Posterior cingulate gyrus (tissue), 11 donors: ENCODE measurements around the gene SLC41A2.
"Not testable (repeated sequence)": the region's sequence is repeated elsewhere in the genome, so short reads cannot be mapped to it uniquely, and the experiment has no call there.

ENCODE experiments used
- DNase-seq, 10 donors: peaks; one replicate each; pipeline versions ENCODE4 v3.0.0 to v3.0.0-alpha.2; 2020 to 2021; ENCODE audit warnings: mixed read lengths in 3 of 10
- intact Hi-C: fragments of 100-400 bp; cut with DNase I; formaldehyde crosslinking; loops from one replicate; pipeline ENCODE4 v1.15.1; 2023

SLC41A2 gene

GRCh38 chr12:104958001-104958804 is at the start of gene SLC41A2:
Gene SLC41A2 (minus strand): TSS chr12:104958290. CDS start chr12:104928527, 29,763 bp downstream.
- DNase-seq, result peak; percentile 35 to 94 (median 64)
- intact Hi-C loops, result no loop called here

- intact Hi-C loops, result no loop called here
- DNase-seq, result no peak
Measured at GRCh38 chr12:105001476-105001875, 43.4 kb upstream of the SLC41A2 start.

- no peak for DNase-seq
- intact Hi-C loops, result no loop called here
Measured at GRCh38 chr12:104999347-104999685, 41.2 kb upstream of the SLC41A2 start.

GRCh38 chr12:104998423-104999346 is 40.6 kb upstream of the SLC41A2 start:
- DNase-seq, result peak in 2 of 10 donors; percentile 78 to 84
- intact Hi-C loops, result no loop called here

GRCh38 chr12:104997541-104997940 is 39.5 kb upstream of the SLC41A2 start:
- no peak for DNase-seq
- intact Hi-C loops, result no loop called here

- DNase-seq, result no peak
Measured at GRCh38 chr12:104994336-104994735, 36.2 kb upstream of the SLC41A2 start.

GRCh38 chr12:104991565-104992128 is 33.6 kb upstream of the SLC41A2 start:
- intact Hi-C loops, result no loop called here

More at GRCh38 chr12:104994336-104994735, 36.2 kb upstream of the SLC41A2 start:
- intact Hi-C loops, result no loop called here

GRCh38 chr12:104990950-104991349 is 32.9 kb upstream of the SLC41A2 start:
- no peak for DNase-seq
- intact Hi-C loops, result no loop called here

More at GRCh38 chr12:104991565-104992128, 33.6 kb upstream of the SLC41A2 start:
- DNase-seq, result no peak

GRCh38 chr12:104986022-104986941 is 28.2 kb upstream of the SLC41A2 start, which contains the start of gene NOPCHAP1:
Gene NOPCHAP1 (plus strand): TSS chr12:104986316. CDS start chr12:104986353, 37 bp downstream.
- peak; percentile 88 to 99 (median 96) for DNase-seq
- intact Hi-C loops, result no loop called here

- no peak for DNase-seq
- intact Hi-C loops, result no loop called here
Measured at GRCh38 chr12:104985206-104985605, 27.1 kb upstream of the SLC41A2 start.

GRCh38 chr12:104977688-104978087 is 19.6 kb upstream of the SLC41A2 start:
- intact Hi-C loops, DNase-seq: not testable (repeated sequence)

GRCh38 chr12:104976703-104977102 is 18.6 kb upstream of the SLC41A2 start:
- intact Hi-C loops, result no loop called here
- DNase-seq, result no peak

- DNase-seq, result no peak
- intact Hi-C loops, result no loop called here
Measured at GRCh38 chr12:104975587-104976343, 17.7 kb upstream of the SLC41A2 start.

GRCh38 chr12:104974626-104975290 is 16.7 kb upstream of the SLC41A2 start:
- no peak for DNase-seq
- intact Hi-C loops, result no loop called here

- intact Hi-C loops, result no loop called here
- no peak for DNase-seq
Measured at GRCh38 chr12:104973250-104973649, 15.2 kb upstream of the SLC41A2 start.

- intact Hi-C loops, result no loop called here
- DNase-seq, result no peak
Measured at GRCh38 chr12:104971306-104971705, 13.2 kb upstream of the SLC41A2 start.

GRCh38 chr12:104969343-104969742 is 11.3 kb upstream of the SLC41A2 start:
- intact Hi-C loops, result no loop called here
- DNase-seq, result no peak

- no peak for DNase-seq
- intact Hi-C loops, result no loop called here
Measured at GRCh38 chr12:104966677-104967076, 8.6 kb upstream of the SLC41A2 start.

GRCh38 chr12:104964856-104965205 is 6.7 kb upstream of the SLC41A2 start:
- no peak for DNase-seq

More at GRCh38 chr12:104964856-104965205, 6.7 kb upstream of the SLC41A2 start:
- intact Hi-C loops, result no loop called here
